Esophagus muscularis mucosa (tissue), 3 donors: ENCODE data around the gene CASKIN1.

Source experiments
- POLR2A ChIP-seq: fragments of 450-650 bp; IDR thresholded peaks from one replicate; pipeline ENCODE4 v1.6.1; 2017; ENCODE audit warnings: antibody characterized with exemption, moderate library complexity, mild to moderate bottlenecking, low read depth
- POLR2AphosphoS5 ChIP-seq, 2 donors: sonication (generic); formaldehyde crosslinking; IDR thresholded peaks; one replicate each; pipeline ENCODE4 v1.6.1; 2017; ENCODE audit warnings: antibody characterized with exemption in 2 of 2
- TF ChIP-seq, protein P1 (sequence below), 3 experiments: fragments of 200-600 bp in 2 of 3; fragments of 450-650 bp in 1 of 3; sonication (generic) in 2 of 3; IDR thresholded peaks; one replicate each; pipeline ENCODE4 v1.5.1; 2017 to 2019; ENCODE audit warnings: antibody characterized with exemption in 3 of 3, mild to moderate bottlenecking in 2 of 3, moderate library complexity in 1 of 3

DNA sequence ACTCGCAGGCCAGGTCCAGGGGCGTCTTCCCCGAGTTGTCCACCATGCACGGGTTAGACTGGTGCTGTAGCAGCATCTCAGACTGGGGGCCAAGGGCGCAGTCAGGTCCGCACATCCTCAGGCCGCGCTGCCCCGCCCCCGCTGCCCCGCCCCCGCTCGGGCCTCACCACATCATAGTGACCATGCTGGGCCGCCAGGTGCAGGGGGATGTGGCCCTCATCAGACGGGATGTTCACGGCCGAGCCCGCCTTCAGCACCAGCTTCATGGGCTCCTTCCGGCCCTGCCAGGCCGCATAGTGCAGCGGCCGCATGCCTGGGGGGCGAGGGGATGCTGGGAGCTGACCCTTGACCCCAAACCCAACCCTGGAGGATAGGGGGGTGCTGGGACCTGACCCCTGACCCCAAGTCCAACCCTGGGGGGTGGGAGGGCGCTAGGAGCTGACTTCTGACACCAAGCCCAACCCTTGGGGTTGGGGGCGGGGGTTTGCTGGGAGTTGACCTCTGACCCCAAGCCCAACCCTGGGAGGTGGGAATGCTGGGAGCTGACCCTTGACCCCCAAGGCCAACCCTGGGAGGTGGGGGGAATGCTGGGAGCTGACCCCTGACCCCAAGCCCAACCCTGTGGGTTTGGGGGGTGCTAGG, 7.0 kb downstream of the CASKIN1 start:
- no peak for TF ChIP-seq POLR2AphosphoS5 (IDR thresholded peaks at IDR 0.05)
- no peak for TF ChIP-seq POLR2A
- TF ChIP-seq, protein P1, sequence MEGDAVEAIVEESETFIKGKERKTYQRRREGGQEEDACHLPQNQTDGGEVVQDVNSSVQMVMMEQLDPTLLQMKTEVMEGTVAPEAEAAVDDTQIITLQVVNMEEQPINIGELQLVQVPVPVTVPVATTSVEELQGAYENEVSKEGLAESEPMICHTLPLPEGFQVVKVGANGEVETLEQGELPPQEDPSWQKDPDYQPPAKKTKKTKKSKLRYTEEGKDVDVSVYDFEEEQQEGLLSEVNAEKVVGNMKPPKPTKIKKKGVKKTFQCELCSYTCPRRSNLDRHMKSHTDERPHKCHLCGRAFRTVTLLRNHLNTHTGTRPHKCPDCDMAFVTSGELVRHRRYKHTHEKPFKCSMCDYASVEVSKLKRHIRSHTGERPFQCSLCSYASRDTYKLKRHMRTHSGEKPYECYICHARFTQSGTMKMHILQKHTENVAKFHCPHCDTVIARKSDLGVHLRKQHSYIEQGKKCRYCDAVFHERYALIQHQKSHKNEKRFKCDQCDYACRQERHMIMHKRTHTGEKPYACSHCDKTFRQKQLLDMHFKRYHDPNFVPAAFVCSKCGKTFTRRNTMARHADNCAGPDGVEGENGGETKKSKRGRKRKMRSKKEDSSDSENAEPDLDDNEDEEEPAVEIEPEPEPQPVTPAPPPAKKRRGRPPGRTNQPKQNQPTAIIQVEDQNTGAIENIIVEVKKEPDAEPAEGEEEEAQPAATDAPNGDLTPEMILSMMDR (IDR thresholded peaks at IDR 0.05), result no peak
